Activated effector memory CD4-positive, alpha-beta T cell treated with Interleukin-2 at 50 U/mL for 16 hours (primary cell): ENCODE results near the gene JARID2.
"Not testable (repeated sequence)": the region's sequence is repeated elsewhere in the genome, so short reads cannot be mapped to it uniquely, and the experiment has no call there.

ENCODE experiments used
- DNase-seq: peaks from one replicate; pipeline ENCODE4 v3.0.0-alpha.2; 2020

Gene JARID2

GRCh38 chr6:15265787-15266186, 19.9 kb downstream of the JARID2 start:
- DNase-seq: no peak

- DNase-seq: no peak
Observed at GRCh38 chr6:15266423-15266996, 20.6 kb downstream of the JARID2 start.

DNA sequence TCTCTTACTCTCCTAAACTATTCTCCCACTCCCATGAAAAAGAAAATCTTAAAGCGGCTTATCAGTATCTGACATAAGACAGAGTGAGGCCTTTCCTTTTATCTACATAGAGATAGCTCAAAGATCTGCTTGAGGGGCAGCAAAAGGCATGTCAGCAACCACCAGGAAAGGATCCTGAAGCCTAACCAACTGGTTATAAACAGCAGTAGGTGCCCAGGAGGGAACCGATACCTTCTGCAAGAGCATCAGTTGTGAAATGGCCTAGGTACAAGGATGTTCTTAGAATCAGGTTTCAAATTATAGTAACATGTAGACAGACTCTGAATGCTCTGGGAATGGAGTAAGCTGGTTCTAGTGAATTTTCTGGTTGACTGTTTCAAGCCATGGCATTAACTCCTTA, 21.4 kb downstream of the JARID2 start:
- DNase-seq: no peak

- DNase-seq: no peak
Observed at GRCh38 chr6:15268137-15268908, 22.5 kb downstream of the JARID2 start.

GRCh38 chr6:15269011-15269410, 23.1 kb downstream of the JARID2 start:
- DNase-seq: no peak

DNA sequence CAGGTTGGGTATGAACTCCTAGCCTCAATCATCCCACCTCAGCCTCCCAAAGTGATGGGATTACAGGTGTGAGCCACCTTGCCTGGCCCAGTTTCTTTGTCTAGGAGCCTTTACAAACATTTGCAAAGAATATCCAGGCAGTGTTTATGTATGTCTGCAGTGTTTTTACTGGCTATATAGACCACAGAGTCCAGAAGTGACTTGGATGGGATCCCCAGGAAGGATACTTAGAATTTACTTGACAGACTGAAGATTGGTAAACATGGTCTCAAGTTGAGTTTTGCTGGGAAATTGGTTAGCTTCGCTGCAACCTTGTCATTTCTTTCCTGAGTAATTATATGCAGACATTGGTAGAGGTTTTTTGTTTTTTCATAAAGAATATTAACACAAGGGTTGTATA, 23.8 kb downstream of the JARID2 start:
- DNase-seq: no peak

DNA sequence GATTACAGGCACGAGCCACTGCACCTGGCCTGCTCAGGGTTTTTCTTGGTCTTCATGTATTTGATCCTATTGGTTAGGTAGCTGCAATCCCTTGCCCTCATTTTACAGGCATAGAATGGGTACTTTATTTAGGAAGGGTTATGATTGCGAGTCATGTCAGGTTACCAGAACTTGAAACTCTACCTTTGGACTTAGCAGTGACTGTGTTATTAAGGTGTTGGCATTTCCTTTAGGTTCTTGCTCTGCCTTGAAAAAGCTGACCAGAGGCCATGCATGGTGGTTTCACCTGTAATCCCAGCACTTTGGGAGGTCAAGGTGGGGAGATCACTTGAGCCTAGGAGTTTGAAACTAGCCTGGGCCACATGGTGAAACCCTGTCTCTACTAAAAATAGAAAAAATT, 24.5 kb downstream of the JARID2 start:
- no peak for DNase-seq

DNA sequence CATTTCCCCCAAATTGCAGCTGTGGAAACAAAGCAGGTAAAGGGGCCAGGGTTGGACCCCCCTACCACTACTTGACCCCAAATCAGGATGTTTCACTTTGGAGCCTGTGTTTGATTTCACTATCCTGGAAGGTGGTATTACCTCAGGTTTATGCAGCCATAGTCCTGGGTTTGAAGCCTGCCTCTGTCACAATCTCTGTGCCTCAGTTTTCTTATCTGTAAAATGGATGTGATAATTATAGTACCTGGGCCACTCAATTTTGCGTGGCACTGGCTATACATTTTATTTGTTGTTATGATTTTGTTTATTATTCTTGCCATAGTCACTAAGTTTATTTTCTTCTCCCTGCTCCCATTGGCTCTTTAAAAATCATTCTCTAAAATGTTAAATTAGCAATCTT, 26.7 kb downstream of the JARID2 start:
- no peak for DNase-seq

GRCh38 chr6:15274692-15275387, 29.0 kb downstream of the JARID2 start:
- no peak for DNase-seq

GRCh38 chr6:15276036-15276985, 30.4 kb downstream of the JARID2 start:
- DNase-seq: no peak

GRCh38 chr6:15279047-15279661, 33.3 kb downstream of the JARID2 start:
- DNase-seq: no peak

DNA sequence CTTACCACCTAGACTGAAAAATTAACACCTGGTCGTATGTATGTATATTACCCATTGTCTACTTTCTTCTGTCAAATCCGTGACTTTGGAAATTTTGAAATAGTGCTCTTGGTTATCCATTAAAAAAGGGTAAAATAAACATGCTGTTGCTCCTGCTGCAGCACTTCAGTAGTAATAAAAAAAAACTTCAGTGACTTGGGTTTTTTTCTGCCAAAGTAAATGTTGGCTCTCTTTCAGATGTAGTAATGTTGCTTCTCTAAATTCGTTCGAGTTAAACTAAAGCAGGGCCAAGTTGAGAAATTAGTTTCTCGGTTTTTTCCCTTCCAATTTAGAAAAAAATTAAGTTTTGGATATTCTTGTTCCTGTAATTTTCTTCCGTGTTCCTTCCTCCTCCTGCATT, 34.2 kb downstream of the JARID2 start:
- DNase-seq: no peak

DNA sequence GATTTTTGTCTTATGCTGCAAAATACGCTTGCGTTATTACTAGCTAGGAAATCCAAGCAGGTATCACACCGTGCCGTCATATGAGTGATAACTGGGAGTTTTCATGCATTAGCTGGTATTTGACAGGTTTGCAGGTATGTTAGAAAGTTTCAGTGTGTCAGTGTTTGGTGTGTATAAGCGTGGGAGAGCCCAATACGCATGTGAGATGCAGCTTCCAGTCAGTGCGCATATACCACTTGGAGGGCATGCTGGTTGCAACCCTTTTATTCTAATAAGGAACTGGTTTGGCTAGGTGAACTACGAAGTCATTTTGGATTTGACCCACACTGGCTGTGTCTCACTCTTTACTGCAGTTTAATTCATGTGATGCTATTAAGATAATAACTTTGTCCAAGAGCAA, 35.1 kb downstream of the JARID2 start:
- no peak for DNase-seq

- DNase-seq: no peak
Observed at GRCh38 chr6:15282334-15282733, 36.5 kb downstream of the JARID2 start.

- no peak for DNase-seq
Observed at GRCh38 chr6:15283986-15284361, 38.1 kb downstream of the JARID2 start.

DNA sequence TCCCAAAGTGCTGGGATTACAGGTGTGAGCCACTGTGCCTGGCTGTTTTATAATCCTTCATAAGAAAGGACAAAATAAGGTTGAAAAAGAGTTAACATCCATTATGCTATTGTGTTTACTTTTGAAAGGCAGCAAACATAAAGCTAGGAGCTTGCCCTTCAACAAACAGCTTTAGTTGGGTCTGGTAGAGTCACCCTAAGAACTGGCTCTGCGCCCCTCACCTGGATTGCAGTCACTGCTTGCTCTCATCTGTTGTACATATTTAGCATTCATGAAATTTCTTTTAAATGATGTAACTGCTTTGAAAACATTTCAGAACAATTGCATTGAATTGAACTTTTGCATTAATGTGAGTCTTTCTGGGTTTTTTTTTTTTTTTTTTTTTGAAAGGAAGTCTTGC, 38.9 kb downstream of the JARID2 start:
- no peak for DNase-seq

DNA sequence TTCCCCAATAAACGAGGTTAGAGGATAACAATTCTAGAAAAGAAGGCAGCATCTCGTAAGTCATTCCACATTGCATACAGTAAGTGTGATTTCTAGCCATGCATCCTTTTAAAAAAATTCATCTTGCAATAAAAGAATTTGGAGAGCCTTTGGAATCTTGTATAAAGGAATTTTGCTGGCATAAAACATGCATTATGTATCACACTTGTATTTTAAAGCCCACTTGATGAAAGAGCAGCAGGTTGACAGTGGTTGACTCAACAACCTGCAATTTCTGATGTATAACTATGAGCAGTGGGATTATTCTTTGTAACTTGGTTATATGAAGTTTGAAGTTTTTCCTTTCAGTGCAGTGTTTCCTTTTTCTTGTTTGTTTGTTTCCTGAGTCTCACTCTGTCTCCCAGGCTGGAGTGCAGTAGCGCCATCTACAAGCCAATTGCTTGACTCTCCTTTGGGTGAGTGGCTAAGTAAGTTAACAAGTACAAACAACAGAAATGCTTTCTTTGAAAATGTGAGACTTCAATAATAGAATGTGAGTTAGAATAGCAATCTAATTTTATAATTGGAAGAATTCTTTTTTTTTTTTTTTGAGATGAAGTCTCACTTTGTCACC, 39.9 kb downstream of the JARID2 start:
- DNase-seq: no peak

DNA sequence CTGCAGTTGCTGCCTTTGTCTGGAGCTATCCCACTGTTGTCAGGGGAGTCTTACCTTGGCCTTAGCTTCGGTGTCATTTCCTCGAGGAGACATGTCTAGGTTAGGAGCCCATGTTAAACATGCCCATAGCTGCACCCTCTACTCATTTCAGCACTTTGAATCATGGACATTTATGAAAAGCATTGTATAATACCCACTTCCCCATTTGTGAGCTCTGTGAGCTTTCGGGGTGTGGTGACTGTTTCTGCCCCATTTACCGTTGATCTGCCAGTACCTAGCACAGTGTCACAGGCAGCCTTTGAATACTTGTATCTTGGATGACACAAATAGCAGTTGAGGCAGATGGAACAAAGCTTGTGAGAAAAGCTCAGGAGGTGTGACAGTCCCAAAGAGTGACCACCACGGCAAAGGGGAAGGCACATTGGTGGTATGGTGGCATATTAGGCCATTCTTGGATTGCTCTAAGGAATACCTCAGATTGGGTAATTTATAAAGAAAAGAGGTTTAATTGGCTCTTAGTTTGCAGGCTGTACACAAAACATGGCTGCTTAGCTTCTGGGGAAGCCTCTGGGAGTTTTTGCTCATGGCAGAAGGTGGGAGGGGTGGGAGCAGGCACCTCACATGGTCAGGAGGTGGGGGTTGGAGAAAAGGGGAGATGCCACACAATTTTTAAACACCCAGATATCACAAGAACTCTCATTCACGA, 42.0 kb downstream of the JARID2 start:
- no peak for DNase-seq

DNA sequence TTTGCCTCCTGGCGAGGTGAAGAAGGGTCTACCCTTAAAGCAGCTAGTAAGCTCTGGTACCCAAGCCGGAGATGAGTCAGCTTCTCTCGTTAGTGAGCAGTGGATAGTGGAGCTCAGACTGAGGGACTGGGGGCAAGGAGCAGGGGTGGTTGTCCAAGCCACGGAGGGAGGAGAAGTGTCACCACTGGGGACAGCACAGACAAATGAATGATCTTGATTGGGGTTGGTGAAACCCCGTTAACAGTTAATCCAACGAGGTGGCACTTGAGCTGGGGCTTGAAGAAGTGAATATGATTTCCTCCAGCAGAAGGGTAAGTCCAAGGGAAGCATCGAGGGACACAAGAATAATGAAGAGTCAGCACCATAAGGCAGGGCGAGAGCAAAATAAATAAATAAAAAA, 43.0 kb downstream of the JARID2 start:
- DNase-seq: no peak

DNA sequence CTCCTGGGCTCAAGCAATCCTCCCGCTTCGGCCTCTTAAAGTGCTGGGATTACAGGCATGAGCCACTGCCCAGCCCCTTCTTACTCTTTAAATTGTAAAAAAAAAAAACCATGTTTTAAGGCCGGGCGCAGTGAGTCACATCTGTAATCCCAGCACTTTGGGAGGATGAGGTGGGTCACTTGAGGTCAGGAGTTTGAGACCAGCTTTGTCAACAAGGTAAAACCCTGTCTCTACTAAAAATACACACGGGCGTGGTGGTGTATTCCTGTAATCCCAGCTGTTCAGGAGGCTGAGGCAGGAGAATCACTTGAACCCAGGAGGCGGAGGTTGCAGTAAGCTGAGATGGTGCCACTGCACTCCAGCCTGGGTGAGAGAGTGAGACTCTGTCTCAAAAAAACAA, 43.6 kb downstream of the JARID2 start:
- DNase-seq: not testable (repeated sequence)

GRCh38 chr6:15290067-15290680, 44.3 kb downstream of the JARID2 start:
- DNase-seq: no peak
